OCI-LY1 (cell line): Measurements from ENCODE around the gene BBS1.

Experiments used
- EZH2 ChIP-seq: fragments of 200-600 bp; sonication (generic), shearing (Covaris generic); IDR thresholded peaks from 2 replicates; pipeline ENCODE4 v1.8.0; 2017; ENCODE audit warnings: borderline replicate concordance, mixed run types, mild to moderate bottlenecking, antibody characterized with exemption, low read length, moderate library complexity, mixed read lengths
- TF ChIP-seq, protein P1 (sequence below): fragments of 200-600 bp; sonication (generic), shearing (Covaris generic); IDR thresholded peaks from 2 replicates; pipeline ENCODE4 v1.5.1; 2017; ENCODE audit warnings: mild to moderate bottlenecking, antibody characterized with exemption, low read length, moderate library complexity, mixed read lengths

DNA sequence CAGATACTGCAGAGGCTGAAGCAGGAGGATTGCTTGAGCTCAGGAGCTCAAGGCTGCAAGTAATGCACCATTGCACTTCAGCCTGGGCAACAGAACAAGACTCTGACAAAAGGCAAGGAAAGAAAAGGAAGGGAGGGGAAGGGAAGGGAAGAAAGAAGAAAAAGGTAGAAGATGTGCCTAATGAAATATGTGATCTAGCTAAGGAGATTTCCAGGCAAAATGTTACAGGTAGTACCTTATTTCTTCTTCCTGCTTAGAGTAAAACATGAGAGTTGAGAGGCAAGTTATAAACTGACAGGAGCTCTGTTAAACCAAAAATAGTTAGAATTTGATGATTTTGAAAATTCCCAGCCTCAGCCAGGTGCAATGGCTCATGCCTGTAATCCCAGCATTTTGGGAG, 48.4 kb upstream of the BBS1 start:
- TF ChIP-seq, protein P1, sequence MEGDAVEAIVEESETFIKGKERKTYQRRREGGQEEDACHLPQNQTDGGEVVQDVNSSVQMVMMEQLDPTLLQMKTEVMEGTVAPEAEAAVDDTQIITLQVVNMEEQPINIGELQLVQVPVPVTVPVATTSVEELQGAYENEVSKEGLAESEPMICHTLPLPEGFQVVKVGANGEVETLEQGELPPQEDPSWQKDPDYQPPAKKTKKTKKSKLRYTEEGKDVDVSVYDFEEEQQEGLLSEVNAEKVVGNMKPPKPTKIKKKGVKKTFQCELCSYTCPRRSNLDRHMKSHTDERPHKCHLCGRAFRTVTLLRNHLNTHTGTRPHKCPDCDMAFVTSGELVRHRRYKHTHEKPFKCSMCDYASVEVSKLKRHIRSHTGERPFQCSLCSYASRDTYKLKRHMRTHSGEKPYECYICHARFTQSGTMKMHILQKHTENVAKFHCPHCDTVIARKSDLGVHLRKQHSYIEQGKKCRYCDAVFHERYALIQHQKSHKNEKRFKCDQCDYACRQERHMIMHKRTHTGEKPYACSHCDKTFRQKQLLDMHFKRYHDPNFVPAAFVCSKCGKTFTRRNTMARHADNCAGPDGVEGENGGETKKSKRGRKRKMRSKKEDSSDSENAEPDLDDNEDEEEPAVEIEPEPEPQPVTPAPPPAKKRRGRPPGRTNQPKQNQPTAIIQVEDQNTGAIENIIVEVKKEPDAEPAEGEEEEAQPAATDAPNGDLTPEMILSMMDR = no peak
- no peak for TF ChIP-seq EZH2
